Mesenchymal stem cell (in vitro differentiated cells and primary cell): ENCODE results near the gene TATDN3.
"Not testable (repeated sequence)": the region's sequence is repeated elsewhere in the genome, so short reads cannot be mapped to it uniquely, and the experiment has no call there.

Source experiments
- DNase-seq: peaks from one replicate; pipeline ENCODE4 v3.0.0-alpha.2; 2013
- H2AFZ ChIP-seq: one replicate; pipeline ENCODE4 v1.6.1; 2013; ENCODE audit warnings: low read depth, mild to moderate bottlenecking, control low read depth, inconsistent platforms, low read length, moderate library complexity
- H2AK5ac ChIP-seq: 2 replicates; pipeline ENCODE4 v1.6.1; 2013; ENCODE audit warnings: low read length, moderate library complexity, mild to moderate bottlenecking, inconsistent platforms; ENCODE audit not compliant: severe bottlenecking
- H2BK120ac ChIP-seq: one replicate; pipeline ENCODE4 v1.6.1; 2013; ENCODE audit warnings: low read depth, mild to moderate bottlenecking, inconsistent platforms, low read length, moderate library complexity
- H2BK12ac ChIP-seq, 2 experiments: one replicate each; pipeline ENCODE4 v1.6.1; 2013; ENCODE audit warnings: inconsistent platforms in 2 of 2, low read length in 2 of 2, mild to moderate bottlenecking in 2 of 2, moderate library complexity in 2 of 2, control low read depth in 1 of 2
- H2BK15ac ChIP-seq: one replicate; pipeline ENCODE4 v1.6.1; 2013; ENCODE audit warnings: mild to moderate bottlenecking, low read depth, inconsistent platforms; ENCODE audit not compliant: poor library complexity, severe bottlenecking
- H2BK5ac ChIP-seq: 2 replicates; pipeline ENCODE4 v1.6.1; 2013; ENCODE audit warnings: low read depth, mild to moderate bottlenecking, low read length, control low read depth, inconsistent platforms; ENCODE audit not compliant: poor library complexity, severe bottlenecking
- H3K14ac ChIP-seq, 2 experiments: one replicate each; pipeline ENCODE4 v1.6.1; 2013; ENCODE audit warnings: inconsistent platforms in 2 of 2, low read length in 2 of 2, control low read depth in 1 of 2, mild to moderate bottlenecking in 1 of 2, moderate library complexity in 1 of 2
- H3K18ac ChIP-seq, 2 experiments: one replicate each; pipeline ENCODE4 v1.6.1; 2013; ENCODE audit warnings: inconsistent platforms in 2 of 2, low read length in 2 of 2, control low read depth in 1 of 2, low read depth in 1 of 2, mild to moderate bottlenecking in 1 of 2
- H3K23ac ChIP-seq, 2 experiments: one replicate each; pipeline ENCODE4 v1.6.1; 2013; ENCODE audit warnings: inconsistent platforms in 2 of 2, low read length in 2 of 2, mild to moderate bottlenecking in 2 of 2, moderate library complexity in 2 of 2, control low read depth in 1 of 2
- H3K27ac ChIP-seq: 2 replicates; pipeline ENCODE4 v1.5.1; 2013; ENCODE audit warnings: mild to moderate bottlenecking, moderate library complexity, low read length, control low read depth, inconsistent platforms; ENCODE audit not compliant: poor library complexity, severe bottlenecking
- H3K27me3 ChIP-seq, 2 experiments: 2 replicates each; pipeline versions ENCODE4 v1.6.1 to v1.7.0; 2013; ENCODE audit warnings: low read length in 2 of 2, mild to moderate bottlenecking in 2 of 2, moderate library complexity in 2 of 2, control low read depth in 1 of 2, inconsistent platforms in 1 of 2; ENCODE audit not compliant: control insufficient read depth in 1 of 2, insufficient read depth in 1 of 2
- H3K36me3 ChIP-seq, 2 experiments: 2 replicates each; pipeline versions ENCODE4 v1.6.1 to v1.7.0; 2013; ENCODE audit warnings: low read length in 2 of 2, control low read depth in 1 of 2, inconsistent platforms in 1 of 2, low read depth in 1 of 2, mild to moderate bottlenecking in 1 of 2; ENCODE audit not compliant: insufficient read depth in 2 of 2, control insufficient read depth in 1 of 2
- H3K4ac ChIP-seq, 2 experiments: one replicate each; pipeline ENCODE4 v1.6.1; 2013; ENCODE audit warnings: inconsistent platforms in 2 of 2, low read length in 2 of 2, mild to moderate bottlenecking in 2 of 2, moderate library complexity in 2 of 2, control low read depth in 1 of 2, low read depth in 1 of 2
- H3K4me1 ChIP-seq: 2 replicates; pipeline ENCODE4 v1.6.1; 2013; ENCODE audit warnings: low read depth, low read length, control low read depth; ENCODE audit not compliant: control insufficient read depth, insufficient read depth
- H3K4me2 ChIP-seq: 2 replicates; pipeline ENCODE4 v1.6.1; 2013; ENCODE audit warnings: low read length, mild to moderate bottlenecking, inconsistent platforms; ENCODE audit not compliant: poor library complexity, severe bottlenecking
- H3K4me3 ChIP-seq, 2 experiments: 2 replicates each; pipeline versions ENCODE4 v1.5.1 to v1.7.0; 2013; ENCODE audit warnings: low read length in 2 of 2, mild to moderate bottlenecking in 2 of 2, control low read depth in 1 of 2, low read depth in 1 of 2; ENCODE audit not compliant: insufficient read depth in 1 of 2
- H3K79me1 ChIP-seq: replicated peaks from 2 replicates; pipeline ENCODE4 v1.6.1; 2013; ENCODE audit warnings: mild to moderate bottlenecking, control low read depth, low read length, inconsistent platforms; ENCODE audit not compliant: poor library complexity, severe bottlenecking
- H3K9ac ChIP-seq: 2 replicates; pipeline ENCODE4 v1.7.0; 2013; ENCODE audit warnings: mild to moderate bottlenecking, low read length, moderate library complexity
- H3K9me3 ChIP-seq: 2 replicates; pipeline ENCODE4 v1.7.0; 2013; ENCODE audit warnings: mild to moderate bottlenecking, low read length; ENCODE audit not compliant: control insufficient read depth
- H4K8ac ChIP-seq: one replicate; pipeline ENCODE4 v1.6.1; 2013; ENCODE audit warnings: inconsistent platforms, mild to moderate bottlenecking, low read length, moderate library complexity
- H4K91ac ChIP-seq: one replicate; pipeline ENCODE4 v1.6.1; 2013; ENCODE audit warnings: mild to moderate bottlenecking, low read length, inconsistent platforms
- WGBS: methylation state at CpG from one replicate; pipeline ENCODE4 v1.1.7; 2013; ENCODE audit warnings: mixed read lengths; 5-methylcytosine and 5-hydroxymethylcytosine counted together

Gene TATDN3

DNA sequence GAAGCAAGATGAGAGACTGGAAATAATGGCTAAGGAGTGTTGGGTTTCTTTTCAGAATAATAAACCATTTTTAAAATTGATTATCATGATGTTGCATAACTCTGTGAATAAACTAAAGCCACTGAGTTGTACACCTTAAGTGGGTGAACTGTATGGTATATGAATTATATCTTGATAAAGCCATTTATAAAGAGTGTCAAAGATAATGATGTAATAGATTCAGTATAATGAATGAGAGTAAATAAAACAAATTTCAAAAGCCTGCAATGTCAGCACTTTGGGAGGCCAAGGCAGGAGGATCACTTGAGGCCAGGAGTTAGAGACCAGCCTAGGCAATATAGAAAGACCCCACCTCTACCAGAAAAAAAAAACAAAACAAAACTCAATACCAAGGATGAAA lies 16.5 kb upstream of the TATDN3 start:
- Histone ChIP-seq H3K4ac (no peak overlapping the region), H2BK120ac (no peak overlapping the region), H3K27me3 (no peaks in the 10 kb centered on the region), H3K9me3 (peaks cover 6% of the 10 kb centered on the region), H2BK5ac (no peak overlapping the region), H2AK5ac (no peak overlapping the region), H3K79me1 (peaks cover 6% of the 10 kb centered on the region), H2BK12ac (no peak overlapping the region), H4K91ac (no peak overlapping the region), H4K8ac (no peak overlapping the region), H3K4me2 (no peak overlapping the region), H3K4me1 (no peaks in the 10 kb centered on the region), H3K14ac (no peak overlapping the region), H3K9ac (no peak overlapping the region), H3K4me3 (no peak overlapping the region), H2AFZ (no peak overlapping the region), H3K36me3 (peaks cover 0 to 11% of the 10 kb centered on the region in 2 experiments), H2BK15ac (no peak overlapping the region), H3K27ac (no peak overlapping the region), H3K23ac (no peak overlapping the region), H3K18ac (no peak overlapping the region)
- no peak for DNase-seq

- H2BK120ac ChIP-seq: no peak overlapping the region
- DNase-seq: no peak
- no peak overlapping the region for H3K4ac ChIP-seq
- H3K14ac ChIP-seq: no peak overlapping the region
- no peak overlapping the region for H3K4me2 ChIP-seq
- H3K27ac ChIP-seq: no peak overlapping the region
- no peaks in the 10 kb centered on the region for H3K4me1 ChIP-seq
- no peak overlapping the region for H4K8ac ChIP-seq
- no peak overlapping the region for H3K23ac ChIP-seq
- WGBS: 100% methylated on average over 1 of the region's 3 CpGs
- no peak overlapping the region for H2BK12ac ChIP-seq
- no peaks in the 10 kb centered on the region for H3K9me3 ChIP-seq
- peaks cover 5% of the 10 kb centered on the region for H3K79me1 ChIP-seq
- no peak overlapping the region for H3K18ac ChIP-seq
- H2AFZ ChIP-seq: no peak overlapping the region
- H2BK15ac ChIP-seq: no peak overlapping the region
- H4K91ac ChIP-seq: no peak overlapping the region
- H3K4me3 ChIP-seq: no peak overlapping the region
- H2BK5ac ChIP-seq: no peak overlapping the region
- no peak overlapping the region for H2AK5ac ChIP-seq
- H3K36me3 ChIP-seq: peaks cover 0 to 21% of the 10 kb centered on the region in 2 experiments
- H3K27me3 ChIP-seq: no peaks in the 10 kb centered on the region
- no peak overlapping the region for H3K9ac ChIP-seq
These were observed 14.5 kb upstream of the TATDN3 start for GRCh38 chr1:212777151-212777550.

DNA sequence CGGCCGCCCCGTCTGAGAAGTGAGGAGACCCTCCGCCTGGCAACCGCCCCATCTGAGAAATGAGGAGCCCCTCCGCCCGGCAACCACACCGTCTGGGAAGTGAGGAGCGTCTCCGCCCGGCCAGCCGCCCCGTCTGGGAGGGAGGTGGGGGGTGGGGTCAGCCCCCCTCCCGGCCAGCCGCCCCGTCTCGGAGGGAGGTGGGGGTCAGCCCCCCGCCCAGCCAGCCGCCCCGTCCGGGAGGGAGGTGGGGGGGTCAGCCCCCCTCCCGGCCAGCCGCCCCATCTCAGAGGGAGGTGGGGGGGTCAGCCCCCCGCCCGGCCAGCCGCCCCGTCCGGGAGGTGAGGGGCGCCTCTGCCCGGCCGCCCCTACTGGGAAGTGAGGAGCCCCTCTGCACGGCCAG lies 12.6 kb upstream of the TATDN3 start:
- not testable (repeated sequence) for H3K4me1 ChIP-seq, H4K8ac ChIP-seq, H3K9ac ChIP-seq, H3K79me1 ChIP-seq, H2BK120ac ChIP-seq, H3K18ac ChIP-seq, H3K4ac ChIP-seq, H4K91ac ChIP-seq, H3K27ac ChIP-seq, H3K9me3 ChIP-seq, H2BK15ac ChIP-seq, H3K4me3 ChIP-seq, H3K14ac ChIP-seq, H2BK5ac ChIP-seq, H3K27me3 ChIP-seq, H3K23ac ChIP-seq, DNase-seq, H2AK5ac ChIP-seq, H2BK12ac ChIP-seq, H2AFZ ChIP-seq, H3K4me2 ChIP-seq
- H3K36me3 ChIP-seq: peaks cover 0 to 36% of the 10 kb centered on the region in 2 experiments
- WGBS: no CpG with 5 or more reads among the region's 32 CpGs

DNA sequence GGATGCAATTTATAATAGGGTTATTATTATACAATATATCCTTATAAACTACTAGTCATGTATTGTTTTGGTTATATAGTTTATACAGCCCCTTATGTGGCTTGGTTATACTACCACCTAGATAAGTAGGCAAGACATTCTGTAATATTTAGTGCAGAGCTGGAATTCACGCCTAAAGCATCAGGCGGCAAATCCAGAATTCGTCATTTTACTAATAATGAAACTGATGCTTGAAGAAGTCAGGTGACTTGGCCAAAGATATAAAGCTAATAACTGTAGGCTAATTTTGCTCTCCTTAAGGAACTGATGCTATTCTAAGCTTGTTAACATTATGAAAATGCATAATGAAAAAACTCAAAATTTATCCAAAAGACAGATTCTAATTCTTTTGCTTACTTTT lies 10.9 kb upstream of the TATDN3 start:
- Histone ChIP-seq H2BK120ac (no peak overlapping the region), H3K27me3 (no peaks in the 10 kb centered on the region), H3K14ac (no peak overlapping the region), H3K4me3 (no peak overlapping the region), H4K8ac (no peak overlapping the region), H2BK15ac (no peak overlapping the region), H2BK12ac (no peak overlapping the region), H3K23ac (no peak overlapping the region), H3K27ac (no peak overlapping the region), H4K91ac (no peak overlapping the region), H3K4me1 (no peaks in the 10 kb centered on the region), H2AK5ac (no peak overlapping the region), H3K9me3 (no peaks in the 10 kb centered on the region), H3K79me1 (peaks cover 3% of the 10 kb centered on the region), H3K4ac (no peak overlapping the region), H3K4me2 (no peak overlapping the region), H3K36me3 (peaks cover 0 to 51% of the 10 kb centered on the region in 2 experiments), H2BK5ac (no peak overlapping the region), H2AFZ (no peak overlapping the region), H3K18ac (no peak overlapping the region), H3K9ac (no peak overlapping the region)
- WGBS: 96% methylated on average over 3 of the region's 3 CpGs
- no peak for DNase-seq
